Prostate gland (tissue), 2 donors: ENCODE data around the gene OR51I1.

ENCODE experiments used
- CTCF ChIP-seq, 4 experiments: fragments of 200-600 bp in 2 of 4; fragments of 450-650 bp in 2 of 4; sonication (generic) in 2 of 4; IDR thresholded peaks; 1 replicate in 3 of 4; 2 replicates in 1 of 4; pipeline ENCODE4 v1.5.1; 2016 to 2019; ENCODE audit warnings: antibody characterized with exemption in 4 of 4, mild to moderate bottlenecking in 2 of 4, moderate library complexity in 2 of 4
- POLR2A ChIP-seq: fragments of 450-650 bp; IDR thresholded peaks from one replicate; pipeline ENCODE4 v1.6.1; 2016; ENCODE audit warnings: antibody characterized with exemption, mild to moderate bottlenecking
- POLR2AphosphoS5 ChIP-seq: sonication (generic); formaldehyde crosslinking; IDR thresholded peaks from one replicate; pipeline ENCODE4 v1.6.1; 2017; ENCODE audit warnings: antibody characterized with exemption

GRCh38 chr11:5405173-5405572, 36.1 kb downstream of the OR51I1 start:
- no peak for TF ChIP-seq POLR2A
- TF ChIP-seq CTCF (IDR thresholded peaks at IDR 0.05): no peak
- no peak for TF ChIP-seq POLR2AphosphoS5
